Measurements from ENCODE around the gene ZNF446. TPM values are rescaled to one million over a fixed set of nuclear protein-coding genes. Genes with fewer than 3 reads are reported as not detected.

ZNF446 gene
- total RNA-seq, 2 donors from 2014 or later: 13.9 to 17.3 TPM

DNA sequence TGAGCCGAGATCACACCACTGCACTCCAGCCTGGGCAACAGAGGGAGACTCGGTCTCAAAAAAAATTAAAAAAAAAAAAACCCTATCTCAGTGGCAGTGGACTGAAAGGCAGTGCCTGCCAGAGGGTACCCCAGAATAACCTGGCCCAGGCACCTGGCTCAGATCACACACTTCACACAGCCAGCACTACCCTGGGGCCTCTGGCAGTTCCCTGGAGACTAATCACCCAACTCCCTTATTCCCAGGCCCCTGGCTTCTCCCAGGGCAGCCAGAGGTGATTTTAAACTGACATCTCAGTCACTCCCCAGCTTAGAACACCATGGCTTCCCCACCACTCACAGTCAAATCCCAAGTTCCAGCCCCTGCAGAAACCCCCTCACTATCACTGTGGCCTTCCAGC, 39.1 kb downstream of the ZNF446 start:
- DNase-seq (no peak), ATAC-seq (no peak)
- Mint-ChIP-seq H3K4me1 (peaks cover 37% of the 10 kb centered on the region), H3K27me3 (no peaks in the 10 kb centered on the region), H3K27ac (no peak overlapping the region), H3K4me3 (peak overlapping the region; percentile 67), H3K36me3 (ENCODE audit: low read depth) (peaks cover 2% of the 10 kb centered on the region)
- no peaks in the 10 kb centered on the region for H3K9me3 ChIP-seq (ENCODE audit: control insufficient read depth, low read length, poor library complexity, severe bottlenecking)

DNA sequence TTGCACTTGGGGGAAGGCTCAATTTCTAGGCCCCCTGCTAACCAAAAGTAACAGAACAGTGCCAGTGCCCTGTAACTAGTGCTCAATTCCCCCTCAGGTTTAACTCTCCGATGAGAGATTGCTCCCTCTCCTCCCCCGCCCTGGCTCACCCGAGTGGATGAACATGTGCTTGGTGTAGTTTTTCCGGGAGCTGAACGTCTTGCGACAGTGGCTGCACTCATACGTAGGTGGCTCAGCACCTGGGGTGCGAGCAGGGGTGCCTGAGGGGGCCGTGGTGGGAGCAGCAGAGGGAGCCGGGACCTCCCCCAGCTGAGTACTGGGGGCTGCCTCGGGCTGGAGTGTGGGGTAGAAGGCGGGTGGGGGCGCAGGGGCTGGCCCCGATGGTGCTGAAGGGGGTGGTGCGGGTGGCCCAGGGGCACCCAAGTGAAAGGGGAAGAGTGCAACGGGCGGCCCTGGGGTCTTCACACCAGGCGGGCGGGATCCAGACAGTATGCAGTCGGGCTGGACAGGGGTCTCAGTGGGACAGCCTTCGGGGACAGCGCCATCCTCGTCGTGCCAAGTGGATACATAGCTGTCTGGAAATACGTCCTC, 40.2 kb downstream of the ZNF446 start:
- H3K4me1 Mint-ChIP-seq: peaks cover 39% of the 10 kb centered on the region
- H3K36me3 Mint-ChIP-seq (ENCODE audit: low read depth): peaks cover 2% of the 10 kb centered on the region
- no peaks in the 10 kb centered on the region for H3K9me3 ChIP-seq (ENCODE audit: control insufficient read depth, low read length, poor library complexity, severe bottlenecking)
- no peak overlapping the region for H3K27ac Mint-ChIP-seq
- DNase-seq (no peak), ATAC-seq (no peak)
- no peak overlapping the region for H3K4me3 Mint-ChIP-seq
- no peaks in the 10 kb centered on the region for H3K27me3 Mint-ChIP-seq

DNA sequence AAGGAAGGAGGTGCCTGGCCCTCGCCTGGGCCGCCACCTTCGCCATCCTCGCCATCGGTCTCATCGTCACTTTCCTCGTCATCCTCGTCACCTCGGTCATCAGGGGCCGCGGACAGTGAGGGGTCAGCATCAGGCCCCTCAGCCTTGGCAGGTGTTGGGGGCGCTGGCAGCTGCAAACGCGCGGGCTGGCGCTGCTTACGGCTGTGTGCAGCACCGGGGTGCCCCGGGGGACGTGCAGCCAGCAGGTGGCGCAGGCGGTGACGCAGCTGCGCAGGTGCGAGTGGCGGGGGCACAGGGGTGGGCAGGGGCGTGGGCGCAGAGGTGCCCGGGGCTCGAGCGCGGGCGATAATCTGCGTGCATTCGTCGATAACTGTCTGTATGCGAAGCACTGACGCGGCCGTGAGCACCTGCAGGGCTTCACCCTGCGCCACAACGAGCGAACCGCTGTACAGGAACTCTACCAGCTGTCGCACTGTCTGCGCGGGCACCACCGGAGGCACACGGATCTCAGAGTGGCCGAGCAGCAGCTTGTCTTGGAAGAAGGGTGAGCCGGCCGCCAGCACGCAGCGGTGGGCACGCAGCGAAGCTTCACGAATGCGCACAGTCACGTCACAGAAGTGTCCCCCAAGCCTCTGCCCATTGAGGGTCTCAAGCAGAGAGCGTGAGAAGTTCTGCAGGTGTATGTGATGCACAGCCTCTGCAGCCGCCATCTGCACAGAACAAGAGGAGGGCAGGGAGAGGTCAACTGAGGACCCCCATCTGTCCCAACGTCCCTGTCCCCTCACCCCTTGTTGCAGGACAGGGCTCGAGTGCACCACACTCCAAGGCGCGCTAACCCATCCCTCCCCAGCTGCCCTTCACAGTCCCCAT, 41.0 kb downstream of the ZNF446 start:
- Mint-ChIP-seq H3K4me3 (no peak overlapping the region), H3K36me3 (ENCODE audit: low read depth) (peaks cover 2% of the 10 kb centered on the region), H3K27me3 (no peaks in the 10 kb centered on the region), H3K4me1 (peaks cover 39% of the 10 kb centered on the region), H3K27ac (no peak overlapping the region)
- no peaks in the 10 kb centered on the region for H3K9me3 ChIP-seq (ENCODE audit: control insufficient read depth, low read length, poor library complexity, severe bottlenecking)
- DNase-seq (no peak), ATAC-seq (no peak)

DNA sequence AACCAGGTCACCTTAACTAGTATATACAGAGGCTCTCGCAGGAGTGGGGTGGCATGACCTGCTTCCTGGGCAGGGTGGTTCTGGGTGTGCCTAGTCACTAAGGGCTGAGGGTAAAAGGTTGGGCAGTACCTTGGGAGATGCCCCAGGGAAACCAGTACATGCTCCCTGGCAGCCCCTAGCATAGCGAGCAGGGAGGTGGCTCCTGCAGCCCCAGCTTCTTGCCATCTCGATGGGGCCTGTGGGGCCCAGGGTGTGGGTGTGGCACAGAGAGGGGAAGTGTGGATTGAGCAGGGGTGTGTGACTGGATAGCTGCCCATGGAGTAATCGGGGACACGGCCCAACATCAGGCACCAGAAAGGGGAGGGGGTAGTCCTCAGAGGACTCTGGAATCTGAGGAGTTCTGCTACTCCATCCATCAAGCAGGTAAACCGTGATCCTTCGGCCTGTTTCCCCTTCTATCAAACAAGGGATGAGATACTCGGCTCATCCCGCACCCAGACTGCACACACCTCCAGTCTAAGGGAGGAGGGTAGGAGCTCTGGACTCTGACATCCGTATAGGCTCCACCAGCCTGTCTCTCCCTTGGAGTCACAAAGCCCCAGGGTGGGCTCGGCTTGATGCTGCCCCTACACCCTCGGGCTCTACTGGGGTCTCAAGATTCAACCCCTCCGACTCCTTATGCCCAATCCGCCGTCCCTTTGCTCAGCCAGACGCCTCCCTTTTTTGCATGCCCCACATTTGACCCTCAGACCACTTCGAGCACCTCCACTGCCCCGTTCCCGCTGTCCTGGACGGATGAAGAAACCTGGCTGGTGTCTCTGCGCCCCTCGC, 42.3 kb downstream of the ZNF446 start:
- ATAC-seq: no peak
- no peaks in the 10 kb centered on the region for H3K27me3 Mint-ChIP-seq

DNA sequence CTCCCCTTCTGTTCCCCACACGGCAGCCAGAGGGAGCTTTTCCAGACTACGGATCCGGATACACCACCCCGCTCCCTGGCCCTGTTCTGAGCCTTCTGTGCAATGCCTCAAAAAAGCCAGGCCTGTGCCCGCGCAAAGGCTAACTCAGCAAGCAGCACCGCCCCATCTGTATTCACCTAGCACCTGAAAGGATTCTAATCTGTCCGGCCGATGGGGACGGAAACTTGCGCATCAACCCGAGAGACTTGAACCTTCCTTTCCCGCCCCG, 42.9 kb downstream of the ZNF446 start:
- Mint-ChIP-seq H3K4me3 (peak overlapping the region; percentile 97), H3K27me3 (no peaks in the 10 kb centered on the region), H3K4me1 (peaks cover 36% of the 10 kb centered on the region), H3K36me3 (ENCODE audit: low read depth) (peaks cover 2% of the 10 kb centered on the region), H3K27ac (peak overlapping the region; percentile 96)
- no peaks in the 10 kb centered on the region for H3K9me3 ChIP-seq (ENCODE audit: control insufficient read depth, low read length, poor library complexity, severe bottlenecking)
- ATAC-seq (peak; percentile 17), DNase-seq (peak; percentile 30 to 32 (median 31))

More for the DNA sequence above, 42.3 kb downstream of the ZNF446 start:
- peak overlapping the region; percentile 96 for H3K27ac Mint-ChIP-seq
- H3K36me3 Mint-ChIP-seq (ENCODE audit: low read depth): peaks cover 2% of the 10 kb centered on the region
- peak overlapping the region; percentile 97 for H3K4me3 Mint-ChIP-seq
- H3K9me3 ChIP-seq (ENCODE audit: control insufficient read depth, low read length, poor library complexity, severe bottlenecking): no peaks in the 10 kb centered on the region
- peaks cover 39% of the 10 kb centered on the region for H3K4me1 Mint-ChIP-seq
- DNase-seq: no peak

DNA sequence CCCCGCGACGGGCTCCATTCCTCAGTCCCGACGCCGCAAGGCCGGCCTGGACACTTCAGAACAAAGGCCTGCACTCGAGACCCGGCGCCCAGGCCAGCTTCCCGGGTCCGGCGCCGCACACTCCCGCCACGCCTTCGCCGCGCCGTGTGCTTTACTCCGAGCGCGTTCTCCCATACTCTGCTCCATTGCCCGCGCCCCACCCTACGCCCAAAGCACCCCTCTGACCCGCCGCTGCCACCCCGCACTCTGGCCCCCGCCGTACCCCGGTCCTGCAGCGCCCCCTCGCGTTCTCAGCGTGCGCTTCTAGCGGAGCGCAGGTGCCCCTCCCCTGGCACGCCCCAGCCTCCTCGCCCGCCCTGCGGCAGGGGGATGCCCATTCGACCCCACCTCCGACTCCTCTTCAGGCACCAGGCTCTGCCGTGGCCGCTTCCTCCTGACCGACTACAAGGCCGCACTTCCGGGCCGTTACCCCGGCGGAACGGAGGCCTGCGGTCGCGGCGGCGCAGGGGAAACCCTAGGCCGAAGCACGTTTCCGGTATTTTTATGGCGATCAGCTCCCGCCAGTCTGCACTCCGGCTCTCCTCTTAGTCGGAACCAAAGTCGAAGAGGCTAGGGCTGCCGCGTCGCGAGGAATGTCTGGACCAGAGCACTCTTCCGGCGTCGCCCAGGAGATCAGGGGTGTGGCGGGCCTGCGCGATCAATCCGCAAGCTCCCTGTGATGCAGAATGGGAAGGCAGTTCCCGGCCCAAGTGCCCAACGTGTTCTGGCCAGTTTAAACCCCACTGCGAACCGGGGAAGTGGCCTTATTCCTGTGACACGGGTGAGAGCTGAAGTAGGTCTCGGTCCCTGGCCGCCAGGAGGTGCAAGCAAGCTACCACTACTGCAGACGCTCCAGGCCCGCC, 43.5 kb downstream of the ZNF446 start, which contains the start of gene ZBTB45:
TSS of gene ZBTB45 (minus strand) at position 456 of the 902 bp plus-strand sequence. CDS start 2,137 bp downstream, outside the sequence.
- no peaks in the 10 kb centered on the region for H3K9me3 ChIP-seq (ENCODE audit: control insufficient read depth, low read length, poor library complexity, severe bottlenecking)
- H3K27ac Mint-ChIP-seq: peak within 1 kb of the TSS; percentile 96
- peaks cover 2% of the 10 kb centered on the region for H3K36me3 Mint-ChIP-seq (ENCODE audit: low read depth)
- peak within 1 kb of the TSS; percentile 97 for H3K4me3 Mint-ChIP-seq
- DNase-seq: peak; percentile 84 to 91 (median 87)
- peaks cover 35% of the 10 kb centered on the region for H3K4me1 Mint-ChIP-seq
- peak; percentile 85 for ATAC-seq
- no peaks in the 10 kb centered on the region for H3K27me3 Mint-ChIP-seq

DNA sequence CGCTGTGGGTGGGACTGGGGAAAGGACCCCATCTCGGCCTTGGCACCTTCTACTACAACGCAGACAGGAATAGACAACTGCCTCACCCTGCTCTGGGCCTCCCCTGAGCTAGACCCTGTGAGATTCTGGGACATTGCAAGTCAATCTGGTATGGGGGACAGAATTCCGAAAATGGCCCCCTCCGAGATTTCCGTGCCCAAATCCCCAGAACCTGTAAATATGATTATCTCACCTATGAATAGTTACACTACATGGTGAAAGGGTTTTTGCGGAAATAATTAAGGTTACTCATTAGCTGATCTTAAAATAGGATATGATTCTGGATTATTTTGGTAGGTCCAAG, 44.1 kb downstream of the ZNF446 start:
- Mint-ChIP-seq H3K27ac (peak overlapping the region; percentile 96), H3K27me3 (no peaks in the 10 kb centered on the region), H3K36me3 (ENCODE audit: low read depth) (peaks cover 2% of the 10 kb centered on the region), H3K4me3 (peak overlapping the region; percentile 97), H3K4me1 (peaks cover 32% of the 10 kb centered on the region)
- DNase-seq: no peak
- H3K9me3 ChIP-seq (ENCODE audit: control insufficient read depth, low read length, poor library complexity, severe bottlenecking): no peaks in the 10 kb centered on the region
- ATAC-seq: no peak

DNA sequence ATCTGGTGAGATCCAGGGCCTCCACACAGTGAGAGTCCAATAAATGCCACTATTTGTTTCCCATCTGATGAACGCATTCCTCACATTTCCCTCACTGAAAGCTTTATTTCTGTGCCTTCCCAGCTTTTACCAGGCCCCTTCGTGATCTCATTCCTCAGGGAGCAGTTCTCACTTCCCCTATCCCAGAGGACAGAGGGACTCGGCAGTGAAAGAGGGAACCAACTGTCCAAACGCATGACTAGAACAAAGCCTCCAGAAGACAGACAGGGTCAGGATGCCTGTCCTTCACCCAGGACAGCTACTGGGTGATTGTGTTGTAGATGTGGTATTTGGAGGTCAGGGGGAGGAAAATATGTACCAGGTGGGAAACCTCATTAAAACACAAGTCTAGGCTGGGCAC, 45.5 kb downstream of the ZNF446 start:
- H3K9me3 ChIP-seq (ENCODE audit: control insufficient read depth, low read length, poor library complexity, severe bottlenecking): no peaks in the 10 kb centered on the region
- H3K4me3 Mint-ChIP-seq: no peak overlapping the region
- no peak overlapping the region for H3K27ac Mint-ChIP-seq
- H3K27me3 Mint-ChIP-seq: no peaks in the 10 kb centered on the region
- H3K4me1 Mint-ChIP-seq: peaks cover 25% of the 10 kb centered on the region
- DNase-seq (no peak), ATAC-seq (no peak)
- peaks cover 2% of the 10 kb centered on the region for H3K36me3 Mint-ChIP-seq (ENCODE audit: low read depth)

DNA sequence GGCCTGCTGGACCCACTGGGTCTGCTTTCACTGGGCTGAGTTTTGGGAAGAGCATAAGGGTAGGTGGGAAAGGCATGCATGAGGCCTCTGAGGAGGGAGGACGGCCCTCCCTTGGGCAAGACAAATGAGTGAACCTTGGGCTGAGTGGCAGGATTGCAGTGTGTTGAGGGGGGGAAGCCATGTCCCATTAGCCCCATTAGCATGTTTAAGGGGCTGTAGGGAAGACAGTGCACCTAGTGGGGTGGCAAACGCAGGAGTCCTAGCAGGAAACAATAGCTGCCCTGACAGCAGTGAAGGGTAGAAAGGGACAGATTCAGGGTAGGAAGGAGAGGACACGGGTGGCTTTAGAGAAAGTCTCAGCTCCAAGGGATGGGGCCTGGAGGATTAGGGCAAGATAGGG, 46.6 kb downstream of the ZNF446 start:
- H3K36me3 Mint-ChIP-seq (ENCODE audit: low read depth): peaks cover 2% of the 10 kb centered on the region
- peaks cover 25% of the 10 kb centered on the region for H3K4me1 Mint-ChIP-seq
- H3K4me3 Mint-ChIP-seq: no peak overlapping the region
- H3K9me3 ChIP-seq (ENCODE audit: control insufficient read depth, low read length, poor library complexity, severe bottlenecking): no peaks in the 10 kb centered on the region
- H3K27me3 Mint-ChIP-seq: no peaks in the 10 kb centered on the region
- ATAC-seq (no peak), DNase-seq (no peak)
- no peak overlapping the region for H3K27ac Mint-ChIP-seq

DNA sequence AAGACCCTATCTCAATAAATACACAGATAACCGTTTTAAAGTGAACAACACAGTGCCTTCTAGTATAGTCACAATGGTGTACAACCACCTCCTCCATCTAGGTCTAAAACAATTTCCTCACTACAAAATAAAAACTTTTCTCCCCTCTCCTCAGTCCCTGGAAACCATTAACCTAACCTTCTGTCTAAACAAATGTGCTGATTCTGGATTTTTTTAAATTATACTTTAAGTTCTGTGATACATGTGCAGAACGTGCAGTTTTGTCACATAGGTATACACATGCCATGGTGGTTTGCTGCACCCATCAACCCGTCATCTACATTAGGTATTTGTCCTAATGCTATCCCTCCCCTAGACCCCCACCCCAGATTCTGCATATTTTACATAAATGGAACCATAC, 53.3 kb downstream of the ZNF446 start:
- H3K4me1 Mint-ChIP-seq: no peaks in the 10 kb centered on the region
- H3K36me3 Mint-ChIP-seq (ENCODE audit: low read depth): no peaks in the 10 kb centered on the region
- H3K4me3 Mint-ChIP-seq: no peak overlapping the region
- ATAC-seq: no peak
- H3K27ac Mint-ChIP-seq: no peak overlapping the region
- no peak for DNase-seq
- H3K27me3 Mint-ChIP-seq: no peaks in the 10 kb centered on the region
- no peaks in the 10 kb centered on the region for H3K9me3 ChIP-seq (ENCODE audit: control insufficient read depth, low read length, poor library complexity, severe bottlenecking)
